WI38 (cell line): Measurements from ENCODE around the gene SVEP1.

Experiments used
- H3K4me3 ChIP-seq: 2 replicates; pipeline ENCODE4 v1.5.1; 2011; ENCODE audit warnings: low read depth, mild to moderate bottlenecking, control low read depth, low read length
- TF ChIP-seq, protein P1 (sequence below): IDR thresholded peaks from 2 replicates; pipeline ENCODE4 v1.5.1; 2012; ENCODE audit warnings: low read depth, mild to moderate bottlenecking, control low read depth, low read length

SVEP1 gene

GRCh38 chr9:110465190-110465589 lies 114.4 kb downstream of the SVEP1 start:
- TF ChIP-seq, protein P1, sequence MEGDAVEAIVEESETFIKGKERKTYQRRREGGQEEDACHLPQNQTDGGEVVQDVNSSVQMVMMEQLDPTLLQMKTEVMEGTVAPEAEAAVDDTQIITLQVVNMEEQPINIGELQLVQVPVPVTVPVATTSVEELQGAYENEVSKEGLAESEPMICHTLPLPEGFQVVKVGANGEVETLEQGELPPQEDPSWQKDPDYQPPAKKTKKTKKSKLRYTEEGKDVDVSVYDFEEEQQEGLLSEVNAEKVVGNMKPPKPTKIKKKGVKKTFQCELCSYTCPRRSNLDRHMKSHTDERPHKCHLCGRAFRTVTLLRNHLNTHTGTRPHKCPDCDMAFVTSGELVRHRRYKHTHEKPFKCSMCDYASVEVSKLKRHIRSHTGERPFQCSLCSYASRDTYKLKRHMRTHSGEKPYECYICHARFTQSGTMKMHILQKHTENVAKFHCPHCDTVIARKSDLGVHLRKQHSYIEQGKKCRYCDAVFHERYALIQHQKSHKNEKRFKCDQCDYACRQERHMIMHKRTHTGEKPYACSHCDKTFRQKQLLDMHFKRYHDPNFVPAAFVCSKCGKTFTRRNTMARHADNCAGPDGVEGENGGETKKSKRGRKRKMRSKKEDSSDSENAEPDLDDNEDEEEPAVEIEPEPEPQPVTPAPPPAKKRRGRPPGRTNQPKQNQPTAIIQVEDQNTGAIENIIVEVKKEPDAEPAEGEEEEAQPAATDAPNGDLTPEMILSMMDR: no peak
- H3K4me3 ChIP-seq: no peak overlapping the region

GRCh38 chr9:110464321-110464720 lies 115.2 kb downstream of the SVEP1 start:
- TF ChIP-seq, protein P1: no peak
- no peak overlapping the region for H3K4me3 ChIP-seq

DNA sequence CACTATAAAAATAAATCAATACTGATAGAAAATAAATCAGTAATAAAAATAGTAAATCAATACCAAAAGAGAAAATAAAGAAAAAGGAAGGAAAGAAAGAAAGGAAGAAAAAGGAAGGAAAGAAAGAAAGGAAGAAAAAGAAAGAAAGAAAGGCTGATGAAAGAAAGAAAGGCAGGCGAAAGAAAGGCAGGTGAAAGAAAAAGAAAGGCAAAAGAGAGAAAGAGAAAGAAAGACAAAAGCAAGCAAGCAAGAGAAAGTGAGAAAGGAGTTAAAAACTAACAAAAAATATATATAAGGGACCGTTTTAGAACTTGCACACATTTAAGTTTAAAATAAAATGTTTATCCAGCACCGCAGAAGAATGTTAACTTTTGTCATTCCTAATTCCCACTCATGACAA lies 116.0 kb downstream of the SVEP1 start:
- no peak overlapping the region for H3K4me3 ChIP-seq
- TF ChIP-seq, protein P1: no peak

DNA sequence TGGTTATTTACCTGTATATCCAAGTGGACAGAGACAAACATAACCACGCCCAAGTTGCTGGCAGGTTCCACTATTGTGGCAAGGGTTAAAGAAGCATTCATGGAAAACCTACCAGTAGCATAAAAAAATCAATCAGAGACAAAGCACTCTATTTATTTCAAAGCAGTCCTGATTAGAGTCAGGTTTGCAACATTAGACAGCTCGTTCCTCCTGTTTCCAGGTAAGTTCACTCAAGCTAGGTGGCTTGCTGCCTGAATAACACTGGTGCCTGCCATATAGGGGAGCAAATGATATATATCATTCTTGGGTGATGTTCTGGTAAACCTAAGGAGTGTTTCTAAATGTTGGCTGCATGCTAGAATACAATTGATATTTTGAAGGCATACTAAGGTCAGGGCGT lies 122.3 kb downstream of the SVEP1 start:
- TF ChIP-seq, protein P1: no peak
- H3K4me3 ChIP-seq: no peak overlapping the region

DNA sequence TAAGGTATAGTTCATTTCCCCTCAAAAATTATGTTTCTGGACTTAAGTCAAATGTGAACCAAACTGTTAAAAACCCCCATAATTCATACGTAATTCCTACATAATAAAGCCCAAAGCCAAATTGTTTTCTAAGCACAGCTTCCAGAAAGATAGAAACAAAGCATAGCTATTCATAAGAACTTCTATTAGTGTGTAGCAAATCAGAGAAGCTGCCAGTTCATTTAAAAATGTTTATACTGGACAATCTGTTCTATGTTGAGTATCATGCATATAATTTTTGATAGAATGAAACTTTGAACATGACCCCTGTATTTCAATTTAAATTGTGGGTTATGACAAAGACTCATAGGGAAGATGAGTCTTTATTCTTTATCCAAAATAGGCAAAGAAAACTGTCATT lies 122.9 kb downstream of the SVEP1 start:
- TF ChIP-seq, protein P1: no peak
- no peak overlapping the region for H3K4me3 ChIP-seq

DNA sequence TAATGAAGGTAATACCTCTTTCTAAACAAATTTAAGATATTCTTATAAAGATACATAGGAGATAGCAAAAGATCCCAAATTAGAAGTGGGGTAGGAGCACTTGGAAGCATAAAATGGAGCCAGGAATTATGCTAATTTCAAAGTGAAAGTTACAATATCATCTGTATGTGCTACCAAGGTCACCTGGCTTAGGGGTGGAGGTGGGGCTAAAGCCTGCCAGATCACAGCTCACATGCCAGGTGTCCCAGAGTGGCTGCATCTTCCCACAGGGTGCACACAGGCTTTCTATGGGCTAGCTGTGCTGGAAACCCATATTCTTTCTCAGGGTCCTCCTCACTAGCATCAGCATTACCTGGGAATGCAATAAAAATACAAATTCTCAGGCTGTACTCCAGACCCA lies 123.7 kb downstream of the SVEP1 start:
- no peak overlapping the region for H3K4me3 ChIP-seq

GRCh38 chr9:110452227-110452801 lies 127.2 kb downstream of the SVEP1 start:
- no peak overlapping the region for H3K4me3 ChIP-seq
- TF ChIP-seq, protein P1: no peak

More for the DNA sequence above, 123.7 kb downstream of the SVEP1 start:
- TF ChIP-seq, protein P1: no peak
